K562 (cell line): Measurements from ENCODE around the gene NDUFAF3. TPM values are rescaled to one million over a fixed set of nuclear protein-coding genes. Genes with fewer than 3 reads are reported as not detected.

Experiments used
- ARID2 ChIP-seq: fragments of 450-650 bp; IDR thresholded peaks from 2 replicates; pipeline ENCODE4 v1.6.1; 2017; ENCODE audit warnings: antibody characterized with exemption, mild to moderate bottlenecking
- BRD4 ChIP-seq: fragments of 200-600 bp; sonication (generic); IDR thresholded peaks from 2 replicates; pipeline ENCODE4 v1.6.1; 2017; ENCODE audit warnings: inconsistent platforms
- HDAC2 ChIP-seq: fragments of 450-650 bp; IDR thresholded peaks from 2 replicates; pipeline ENCODE4 v1.6.1; 2016; ENCODE audit warnings: mild to moderate bottlenecking
- HIVEP1 ChIP-seq: fragments of 250-450 bp; sonication (Bioruptor Pico); IDR thresholded peaks from 2 replicates; pipeline ENCODE4 v1.4.0; 2020; ENCODE audit warnings: mild to moderate bottlenecking
- MYNN ChIP-seq, 2 experiments: sonication (generic); formaldehyde crosslinking in 1 of 2; IDR thresholded peaks; 2 replicates each; pipeline versions ENCODE4 v1.5.0 to v1.6.1; 2016 to 2020; ENCODE audit warnings: antibody characterized with exemption in 1 of 2, missing genetic modification reagents in 1 of 2
- PHF21A ChIP-seq: fragments of 450-650 bp; IDR thresholded peaks from 2 replicates; pipeline ENCODE4 v1.6.1; 2017; ENCODE audit warnings: low read depth, borderline replicate concordance
- SLC30A9 ChIP-seq: fragments of 250-450 bp; sonication (Bioruptor Pico); IDR thresholded peaks from 2 replicates; pipeline ENCODE4 v1.8.0; 2022; ENCODE audit warnings: mild to moderate bottlenecking, moderate library complexity
- TBP ChIP-seq: optimal IDR thresholded peaks from 2 replicates; pipeline ENCODE3; 2011; ENCODE audit warnings: low read depth, low read length, improper control_type of control experiment
- YY1 ChIP-seq, 3 experiments: IDR thresholded peaks; 2 replicates each; pipeline ENCODE4 v1.6.1; 2011; ENCODE audit warnings: low read length in 2 of 3, mild to moderate bottlenecking in 2 of 3, moderate library complexity in 2 of 3, borderline replicate concordance in 1 of 3, control low read depth in 1 of 3, low read depth in 1 of 3; ENCODE audit not compliant: insufficient read depth in 3 of 3, insufficient replicate concordance in 2 of 3, control insufficient read depth in 1 of 3, insufficient read length in 1 of 3; ENCODE audit errors: extremely low read depth in 1 of 3
- ZBED1 ChIP-seq: IDR thresholded peaks from 2 replicates; pipeline ENCODE4 v1.6.1; 2014
- ZSCAN32 ChIP-seq: fragments of 450-650 bp; formaldehyde crosslinking; IDR thresholded peaks from 2 replicates; pipeline ENCODE4 v1.4.0; 2020; ENCODE audit warnings: mild to moderate bottlenecking, moderate library complexity
- polyA plus RNA-seq, 8 experiments: library from polyadenylated mRNA; depleted of rRNA in 4 of 8; stranded (reverse) in 5 of 8; unstranded in 3 of 8; fragments of >200 nt; fragmentation: Nextera tagmentation in 2 of 8; fragmentation: Illumina TruSeq in 1 of 8; extraction: Ambion mirVana in 2 of 8; extraction: Trizol in 1 of 8; gene quantifications; 2 replicates each; pipeline versions ENCODE4 v1.2.1 to v1.2.3, GENCODE V29; 2011 to 2014; ENCODE audit warnings: inconsistent platforms in 1 of 8, missing spikeins in 1 of 8
- total RNA-seq, 7 experiments: library from RNA; depleted of rRNA in 6 of 7; stranded (reverse); fragments of >200 nt in 6 of 7; fragmentation: Illumina TruSeq in 2 of 7; extraction: Trizol in 2 of 7; gene quantifications; 2 replicates each; pipeline versions ENCODE4 v1.2.1 to v1.2.3, GENCODE V29; 2011 to 2021; ENCODE audit warnings: low replicate concordance in 1 of 7
- TF ChIP-seq, protein P1 (sequence below), 2 experiments: fragments of 450-650 bp; formaldehyde crosslinking in 1 of 2; IDR thresholded peaks; 2 replicates each; pipeline versions ENCODE4 v1.4.0 to v1.6.1; 2014 to 2020; ENCODE audit warnings: mild to moderate bottlenecking in 2 of 2, borderline replicate concordance in 1 of 2, low read depth in 1 of 2
- TF ChIP-seq, protein P2 (sequence below): fragments of 200-400 bp; formaldehyde crosslinking; IDR thresholded peaks from 2 replicates; pipeline ENCODE4 v1.6.1; 2017; ENCODE audit warnings: mild to moderate bottlenecking, low read depth, low read length, moderate library complexity
- TF ChIP-seq, protein P3 (sequence below): fragments of 450-650 bp; formaldehyde crosslinking; IDR thresholded peaks from 2 replicates; pipeline ENCODE4 v1.4.0; 2020; ENCODE audit warnings: mild to moderate bottlenecking, moderate library complexity

Gene NDUFAF3
- total and polyA plus RNA-seq, 9 of the 15 experiments (the other 6 are each of a cell fraction or from before 2014, with no cell fraction given), result 17.0 to 127 (median 36.3) TPM

DNA sequence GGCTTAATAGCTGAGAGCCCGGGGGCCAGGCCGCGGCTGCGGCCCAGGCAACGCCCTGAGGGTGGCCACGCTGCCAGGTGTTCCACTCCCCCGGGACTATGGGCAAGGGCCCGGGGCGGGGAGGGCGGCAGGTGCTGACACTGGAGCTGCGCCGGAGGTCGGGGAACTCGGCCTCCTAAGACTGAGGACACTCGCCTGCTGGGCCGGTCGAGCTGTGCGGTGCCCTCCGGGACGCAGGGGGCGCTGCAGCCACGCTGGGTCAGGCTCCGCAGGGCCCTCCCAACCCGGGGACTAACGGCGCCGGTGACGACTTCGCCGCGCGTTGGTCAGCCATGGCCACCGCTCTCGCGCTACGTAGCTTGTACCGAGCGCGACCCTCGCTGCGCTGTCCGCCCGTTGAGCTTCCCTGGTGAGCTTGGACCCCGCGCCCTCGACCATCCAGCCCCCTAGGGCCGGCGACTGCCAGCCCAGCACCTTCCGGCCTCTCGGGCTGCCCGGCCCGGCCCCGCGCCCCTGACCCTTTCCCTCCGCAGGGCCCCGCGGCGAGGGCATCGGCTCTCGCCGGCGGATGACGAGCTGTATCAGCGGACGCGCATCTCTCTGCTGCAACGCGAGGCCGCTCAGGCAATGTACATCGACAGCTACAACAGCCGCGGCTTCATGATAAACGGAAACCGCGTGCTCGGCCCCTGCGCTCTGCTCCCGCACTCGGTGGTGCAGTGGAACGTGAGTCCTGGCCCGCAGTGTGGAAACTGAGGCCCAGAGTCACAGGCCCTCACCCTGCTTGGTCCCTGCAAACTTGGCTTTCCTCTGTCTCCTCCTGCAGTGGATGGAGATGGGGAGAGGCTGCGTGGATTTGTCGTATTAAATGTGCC is at the start of gene NDUFAF3 (continued):
- TF ChIP-seq HIVEP1 (CRISPR knock-in tag) (no peak), MYNN (IDR thresholded peaks at IDR 0.05) (no peak; the same call in 1 of the 2 replicates), MYNN (CRISPR knock-in tag; IDR thresholded peaks at IDR 0.05) (no peak), SLC30A9 (no peak), YY1 (IDR thresholded peaks at IDR 0.05; ENCODE audit: borderline replicate concordance in 1 of 3, control insufficient read depth in 1 of 3, extremely low read depth in 1 of 3, insufficient read depth in 3 of 3, insufficient read length in 1 of 3, insufficient replicate concordance in 2 of 3, low read depth in 1 of 3, low read length in 2 of 3) (peak; percentile 57 to 94 (median 86)), BRD4 (no peak; the same call in 1 of the 2 replicates), ARID2 (no peak), ZBED1 (no peak), TBP (peak; percentile 73), PHF21A (no peak), HDAC2 (no peak), ZSCAN32 (CRISPR knock-in tag) (no peak)
- TF ChIP-seq, protein P1, sequence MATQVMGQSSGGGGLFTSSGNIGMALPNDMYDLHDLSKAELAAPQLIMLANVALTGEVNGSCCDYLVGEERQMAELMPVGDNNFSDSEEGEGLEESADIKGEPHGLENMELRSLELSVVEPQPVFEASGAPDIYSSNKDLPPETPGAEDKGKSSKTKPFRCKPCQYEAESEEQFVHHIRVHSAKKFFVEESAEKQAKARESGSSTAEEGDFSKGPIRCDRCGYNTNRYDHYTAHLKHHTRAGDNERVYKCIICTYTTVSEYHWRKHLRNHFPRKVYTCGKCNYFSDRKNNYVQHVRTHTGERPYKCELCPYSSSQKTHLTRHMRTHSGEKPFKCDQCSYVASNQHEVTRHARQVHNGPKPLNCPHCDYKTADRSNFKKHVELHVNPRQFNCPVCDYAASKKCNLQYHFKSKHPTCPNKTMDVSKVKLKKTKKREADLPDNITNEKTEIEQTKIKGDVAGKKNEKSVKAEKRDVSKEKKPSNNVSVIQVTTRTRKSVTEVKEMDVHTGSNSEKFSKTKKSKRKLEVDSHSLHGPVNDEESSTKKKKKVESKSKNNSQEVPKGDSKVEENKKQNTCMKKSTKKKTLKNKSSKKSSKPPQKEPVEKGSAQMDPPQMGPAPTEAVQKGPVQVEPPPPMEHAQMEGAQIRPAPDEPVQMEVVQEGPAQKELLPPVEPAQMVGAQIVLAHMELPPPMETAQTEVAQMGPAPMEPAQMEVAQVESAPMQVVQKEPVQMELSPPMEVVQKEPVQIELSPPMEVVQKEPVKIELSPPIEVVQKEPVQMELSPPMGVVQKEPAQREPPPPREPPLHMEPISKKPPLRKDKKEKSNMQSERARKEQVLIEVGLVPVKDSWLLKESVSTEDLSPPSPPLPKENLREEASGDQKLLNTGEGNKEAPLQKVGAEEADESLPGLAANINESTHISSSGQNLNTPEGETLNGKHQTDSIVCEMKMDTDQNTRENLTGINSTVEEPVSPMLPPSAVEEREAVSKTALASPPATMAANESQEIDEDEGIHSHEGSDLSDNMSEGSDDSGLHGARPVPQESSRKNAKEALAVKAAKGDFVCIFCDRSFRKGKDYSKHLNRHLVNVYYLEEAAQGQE (IDR thresholded peaks at IDR 0.05; ENCODE audit: borderline replicate concordance), result no peak
- TF ChIP-seq, protein P1 (CRISPR knock-in tag; IDR thresholded peaks at IDR 0.05; ENCODE audit: low read depth), result no peak
- TF ChIP-seq, protein P2, sequence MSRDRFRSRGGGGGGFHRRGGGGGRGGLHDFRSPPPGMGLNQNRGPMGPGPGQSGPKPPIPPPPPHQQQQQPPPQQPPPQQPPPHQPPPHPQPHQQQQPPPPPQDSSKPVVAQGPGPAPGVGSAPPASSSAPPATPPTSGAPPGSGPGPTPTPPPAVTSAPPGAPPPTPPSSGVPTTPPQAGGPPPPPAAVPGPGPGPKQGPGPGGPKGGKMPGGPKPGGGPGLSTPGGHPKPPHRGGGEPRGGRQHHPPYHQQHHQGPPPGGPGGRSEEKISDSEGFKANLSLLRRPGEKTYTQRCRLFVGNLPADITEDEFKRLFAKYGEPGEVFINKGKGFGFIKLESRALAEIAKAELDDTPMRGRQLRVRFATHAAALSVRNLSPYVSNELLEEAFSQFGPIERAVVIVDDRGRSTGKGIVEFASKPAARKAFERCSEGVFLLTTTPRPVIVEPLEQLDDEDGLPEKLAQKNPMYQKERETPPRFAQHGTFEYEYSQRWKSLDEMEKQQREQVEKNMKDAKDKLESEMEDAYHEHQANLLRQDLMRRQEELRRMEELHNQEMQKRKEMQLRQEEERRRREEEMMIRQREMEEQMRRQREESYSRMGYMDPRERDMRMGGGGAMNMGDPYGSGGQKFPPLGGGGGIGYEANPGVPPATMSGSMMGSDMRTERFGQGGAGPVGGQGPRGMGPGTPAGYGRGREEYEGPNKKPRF, result no peak
- TF ChIP-seq, protein P3, sequence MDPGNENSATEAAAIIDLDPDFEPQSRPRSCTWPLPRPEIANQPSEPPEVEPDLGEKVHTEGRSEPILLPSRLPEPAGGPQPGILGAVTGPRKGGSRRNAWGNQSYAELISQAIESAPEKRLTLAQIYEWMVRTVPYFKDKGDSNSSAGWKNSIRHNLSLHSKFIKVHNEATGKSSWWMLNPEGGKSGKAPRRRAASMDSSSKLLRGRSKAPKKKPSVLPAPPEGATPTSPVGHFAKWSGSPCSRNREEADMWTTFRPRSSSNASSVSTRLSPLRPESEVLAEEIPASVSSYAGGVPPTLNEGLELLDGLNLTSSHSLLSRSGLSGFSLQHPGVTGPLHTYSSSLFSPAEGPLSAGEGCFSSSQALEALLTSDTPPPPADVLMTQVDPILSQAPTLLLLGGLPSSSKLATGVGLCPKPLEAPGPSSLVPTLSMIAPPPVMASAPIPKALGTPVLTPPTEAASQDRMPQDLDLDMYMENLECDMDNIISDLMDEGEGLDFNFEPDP (CRISPR knock-in tag), result no peak
